ENCODE measurements around the gene ABHD14A. TPM values are rescaled to one million over a fixed set of nuclear protein-coding genes. Genes with fewer than 3 reads are reported as not detected.

Gene ABHD14A
- total RNA-seq, 1 donor from 2014 or later: 31.9 TPM

DNA sequence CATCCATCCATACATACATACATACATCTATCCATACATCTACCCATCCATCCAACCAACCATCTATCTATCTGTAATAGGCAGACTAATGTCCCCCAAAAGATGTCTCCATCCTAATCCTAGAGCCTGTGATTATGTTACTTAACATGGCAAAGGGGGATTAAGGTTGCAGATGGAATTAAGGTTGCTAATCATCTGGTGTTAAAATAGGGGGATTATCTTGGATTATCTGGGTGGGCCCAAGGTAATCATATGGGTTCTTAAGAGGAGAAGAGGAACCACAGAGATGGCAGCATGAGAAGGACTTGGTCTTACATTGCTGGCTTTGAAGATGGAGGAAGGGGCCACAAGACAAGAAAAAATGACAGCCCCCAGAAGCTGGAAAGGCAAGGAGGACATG, 35.6 kb downstream of the ABHD14A start:
- H3K9me3 ChIP-seq: no peaks in the 10 kb centered on the region
- H3K27ac ChIP-seq: no peak overlapping the region
- TF ChIP-seq POLR2A (IDR thresholded peaks at IDR 0.05): no peak
- H3K4me1 ChIP-seq: peaks cover 10% of the 10 kb centered on the region
- H3K36me3 ChIP-seq: no peaks in the 10 kb centered on the region
- H3K27me3 ChIP-seq: no peaks in the 10 kb centered on the region
- DNase-seq (ENCODE audit: extremely low spot score in 2 of 2): no peak
- intact Hi-C loops (cut with DNase I): no loop called here
- no peak overlapping the region for H3K4me3 ChIP-seq

DNA sequence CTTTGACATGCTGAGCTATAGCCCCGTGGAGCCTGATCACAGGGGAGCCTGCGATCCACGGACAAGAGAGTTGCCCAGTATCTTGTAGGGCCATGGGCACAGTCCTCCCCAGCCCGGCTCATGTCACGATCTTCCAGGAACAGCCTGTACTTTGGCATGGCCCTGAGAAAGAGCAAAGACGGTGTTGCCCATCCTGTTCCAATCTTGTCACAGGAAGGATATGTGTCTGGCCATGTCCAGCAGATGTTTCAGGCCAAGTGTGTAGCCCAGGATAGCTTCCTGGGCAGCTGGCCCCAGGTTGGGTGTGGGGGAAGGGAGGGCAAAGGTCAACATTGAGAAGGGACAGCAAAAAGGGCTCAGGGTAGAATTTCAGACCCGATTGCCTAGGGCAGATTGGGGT, 37.8 kb downstream of the ABHD14A start:
- Histone ChIP-seq H3K9me3 (no peaks in the 10 kb centered on the region), H3K4me1 (no peaks in the 10 kb centered on the region), H3K4me3 (no peak overlapping the region), H3K36me3 (no peaks in the 10 kb centered on the region), H3K27me3 (no peaks in the 10 kb centered on the region), H3K27ac (no peak overlapping the region)
- intact Hi-C loops (cut with DNase I): no loop called here
- no peak for DNase-seq (ENCODE audit: extremely low spot score in 2 of 2)
- TF ChIP-seq POLR2A (IDR thresholded peaks at IDR 0.05) (no peak), POLR2AphosphoS5 (IDR thresholded peaks at IDR 0.05; ENCODE audit: insufficient read depth in 1 of 2, low read depth in 1 of 2) (no peak)
- TF ChIP-seq, protein P1, sequence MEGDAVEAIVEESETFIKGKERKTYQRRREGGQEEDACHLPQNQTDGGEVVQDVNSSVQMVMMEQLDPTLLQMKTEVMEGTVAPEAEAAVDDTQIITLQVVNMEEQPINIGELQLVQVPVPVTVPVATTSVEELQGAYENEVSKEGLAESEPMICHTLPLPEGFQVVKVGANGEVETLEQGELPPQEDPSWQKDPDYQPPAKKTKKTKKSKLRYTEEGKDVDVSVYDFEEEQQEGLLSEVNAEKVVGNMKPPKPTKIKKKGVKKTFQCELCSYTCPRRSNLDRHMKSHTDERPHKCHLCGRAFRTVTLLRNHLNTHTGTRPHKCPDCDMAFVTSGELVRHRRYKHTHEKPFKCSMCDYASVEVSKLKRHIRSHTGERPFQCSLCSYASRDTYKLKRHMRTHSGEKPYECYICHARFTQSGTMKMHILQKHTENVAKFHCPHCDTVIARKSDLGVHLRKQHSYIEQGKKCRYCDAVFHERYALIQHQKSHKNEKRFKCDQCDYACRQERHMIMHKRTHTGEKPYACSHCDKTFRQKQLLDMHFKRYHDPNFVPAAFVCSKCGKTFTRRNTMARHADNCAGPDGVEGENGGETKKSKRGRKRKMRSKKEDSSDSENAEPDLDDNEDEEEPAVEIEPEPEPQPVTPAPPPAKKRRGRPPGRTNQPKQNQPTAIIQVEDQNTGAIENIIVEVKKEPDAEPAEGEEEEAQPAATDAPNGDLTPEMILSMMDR (IDR thresholded peaks at IDR 0.05): no peak

DNA sequence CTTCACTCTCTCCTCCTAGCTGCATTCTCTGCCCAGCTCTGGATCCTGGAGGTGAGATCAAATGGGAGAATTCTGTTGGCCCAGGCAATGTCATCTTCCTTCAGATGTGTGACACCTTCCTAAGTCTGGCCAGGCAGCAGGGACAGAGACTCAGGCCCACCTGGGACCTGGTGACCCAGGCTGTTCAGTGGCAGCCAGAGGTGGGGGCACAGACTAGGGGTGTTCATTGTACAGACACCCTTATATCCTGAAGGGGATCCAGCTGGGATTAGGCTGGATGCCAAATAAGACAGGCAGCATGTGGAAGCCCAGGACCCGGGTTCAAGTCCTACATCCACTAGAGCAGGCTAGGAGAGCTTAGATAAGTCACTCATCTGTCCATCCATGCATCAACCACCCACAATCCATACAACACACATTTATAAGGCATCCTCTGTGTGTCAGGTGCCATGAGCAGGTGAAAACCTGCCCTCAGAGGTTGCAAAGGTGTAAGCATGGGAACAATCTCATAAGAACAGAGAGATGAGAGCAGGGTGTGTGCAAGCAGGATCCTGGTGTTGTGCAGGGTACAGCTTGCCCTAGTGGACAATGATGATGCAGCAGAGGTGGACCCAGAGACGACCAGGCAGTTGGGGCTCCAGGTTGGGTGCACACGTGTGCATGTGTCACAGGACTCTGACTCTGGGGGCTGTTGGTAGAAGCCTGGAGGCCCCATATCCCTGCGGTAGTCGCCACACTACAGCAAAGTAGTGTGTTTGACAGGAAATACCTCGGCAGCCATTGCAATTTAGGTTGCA, 39.1 kb downstream of the ABHD14A start:
- no peaks in the 10 kb centered on the region for H3K36me3 ChIP-seq
- no peak for DNase-seq (ENCODE audit: extremely low spot score in 2 of 2)
- H3K4me1 ChIP-seq: no peaks in the 10 kb centered on the region
- H3K27me3 ChIP-seq: no peaks in the 10 kb centered on the region
- no peak overlapping the region for H3K27ac ChIP-seq
- intact Hi-C loops (cut with DNase I): no loop called here
- H3K9me3 ChIP-seq: no peaks in the 10 kb centered on the region
- H3K4me3 ChIP-seq: no peak overlapping the region
- TF ChIP-seq, protein P1 (IDR thresholded peaks at IDR 0.05): no peak
- no peak for TF ChIP-seq POLR2A (IDR thresholded peaks at IDR 0.05)
- no peak for TF ChIP-seq POLR2AphosphoS5 (IDR thresholded peaks at IDR 0.05; ENCODE audit: insufficient read depth in 1 of 2, low read depth in 1 of 2)

DNA sequence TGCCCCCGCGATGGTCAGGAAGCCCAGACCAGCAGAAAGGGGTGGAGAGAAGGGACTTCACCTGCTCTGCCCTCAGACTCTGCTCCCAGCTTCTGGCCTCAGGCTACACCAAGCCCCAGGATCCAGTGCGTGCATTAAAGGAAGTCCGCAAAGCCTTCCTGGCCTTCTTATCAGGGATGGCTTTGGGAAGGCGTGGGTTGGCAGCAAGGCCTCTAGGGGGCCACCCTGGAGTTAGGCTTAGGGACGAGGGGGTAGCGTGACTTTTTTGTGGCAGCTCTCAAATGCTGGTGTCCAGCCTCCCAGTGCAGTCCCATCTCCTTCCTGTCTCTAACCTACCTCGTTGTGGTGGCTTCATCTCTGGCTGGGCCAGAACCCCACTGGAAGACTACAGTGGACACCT, 39.7 kb downstream of the ABHD14A start:
- intact Hi-C loops (cut with DNase I): loop anchor here (5.0 kb wide), 1 partner anchor 38 kb away; no protein-coding TSS in a partner anchor
- H3K36me3 ChIP-seq: no peaks in the 10 kb centered on the region

DNA sequence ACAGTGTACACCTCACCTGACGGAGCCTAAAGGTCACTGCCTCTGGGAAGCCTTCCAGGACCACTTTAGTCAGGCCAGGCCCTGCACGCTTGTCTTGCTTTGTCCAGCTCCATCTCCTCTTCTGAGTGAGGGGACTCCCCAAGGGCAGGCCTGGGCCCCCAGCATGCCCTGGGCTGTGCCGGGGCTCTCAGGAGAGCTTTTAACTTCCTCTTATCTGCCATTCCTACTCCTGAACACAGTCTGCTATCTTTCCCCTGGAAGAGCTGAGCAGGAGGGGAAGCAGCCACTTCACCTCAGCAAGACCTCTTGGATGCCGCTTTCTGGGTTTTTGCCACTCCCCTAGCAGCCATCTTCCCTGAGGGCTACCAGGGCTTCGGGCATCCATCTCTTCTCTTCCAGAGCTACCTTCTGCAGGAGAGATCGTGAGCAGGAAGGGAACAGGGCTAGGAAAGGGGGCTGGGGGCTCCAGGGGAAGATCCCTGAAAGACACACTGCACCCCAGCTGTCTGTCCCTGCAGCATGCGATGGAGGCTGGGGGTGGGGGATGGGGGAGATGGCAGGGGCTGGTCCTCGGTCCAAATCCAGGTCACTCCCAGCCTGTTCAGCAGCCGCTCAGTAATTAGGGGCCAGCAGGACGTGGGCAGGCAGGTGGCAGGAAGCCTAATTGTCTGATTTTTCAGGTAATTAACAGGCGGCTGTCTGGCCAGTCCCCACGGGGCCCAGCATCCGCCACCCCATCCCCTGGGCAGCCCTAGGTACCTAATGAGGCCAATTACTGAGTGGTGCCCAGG, 40.8 kb downstream of the ABHD14A start:
- H3K4me1 ChIP-seq: peaks cover 7% of the 10 kb centered on the region
- no peak for DNase-seq (ENCODE audit: extremely low spot score in 2 of 2)
- no peak overlapping the region for H3K27ac ChIP-seq
- H3K9me3 ChIP-seq: no peaks in the 10 kb centered on the region
- TF ChIP-seq, protein P1 (IDR thresholded peaks at IDR 0.05): no peak
- no peak for TF ChIP-seq POLR2AphosphoS5 (IDR thresholded peaks at IDR 0.05; ENCODE audit: insufficient read depth in 1 of 2, low read depth in 1 of 2)
- TF ChIP-seq POLR2A (IDR thresholded peaks at IDR 0.05): no peak
- no peaks in the 10 kb centered on the region for H3K27me3 ChIP-seq
- H3K4me3 ChIP-seq: no peak overlapping the region
- H3K36me3 ChIP-seq: no peaks in the 10 kb centered on the region
- intact Hi-C loops (cut with DNase I): loop anchor here (5.0 kb wide), 1 partner anchor 37 kb away; no protein-coding TSS in a partner anchor

More for the DNA sequence above, 39.7 kb downstream of the ABHD14A start:
- no peaks in the 10 kb centered on the region for H3K9me3 ChIP-seq
- no peak overlapping the region for H3K4me3 ChIP-seq
- peaks cover 3% of the 10 kb centered on the region for H3K4me1 ChIP-seq
- TF ChIP-seq POLR2AphosphoS5 (IDR thresholded peaks at IDR 0.05; ENCODE audit: insufficient read depth in 1 of 2, low read depth in 1 of 2) (no peak), POLR2A (IDR thresholded peaks at IDR 0.05) (no peak)
- TF ChIP-seq, protein P1 (IDR thresholded peaks at IDR 0.05): no peak
- H3K27ac ChIP-seq: no peak overlapping the region
- DNase-seq (ENCODE audit: extremely low spot score in 2 of 2): no peak
- H3K27me3 ChIP-seq: no peaks in the 10 kb centered on the region

Measured in vagina (tissue), 2 donors.